SK-N-SH treated with all-trans-retinoic acid at 6 μM for 48 hours (cell line): ENCODE measurements around the gene C8B.

Experiments used
- ATAC-seq: fragments of 200-7000 bp; cut with Tn5 transposase; 3 replicates; pipeline ENCODE4 v1.9.1; 2020; ENCODE audit warnings: mild to moderate bottlenecking, moderate library complexity
- ARNTL ChIP-seq: fragments of 450-650 bp; formaldehyde crosslinking; IDR thresholded peaks from 2 replicates; pipeline ENCODE4 v1.5.0; 2020; ENCODE audit warnings: low read depth, mild to moderate bottlenecking, moderate library complexity, borderline replicate concordance
- BACH2 ChIP-seq: fragments of 250-450 bp; sonication (Bioruptor Pico); IDR thresholded peaks from 2 replicates; pipeline ENCODE4 v1.9.0; 2021; ENCODE audit warnings: mild to moderate bottlenecking, borderline replicate concordance
- CREB5 ChIP-seq: fragments of 250-450 bp; sonication (Bioruptor Pico); IDR thresholded peaks from 2 replicates; pipeline ENCODE4 v1.5.1; 2020; ENCODE audit warnings: low read depth, mild to moderate bottlenecking, moderate library complexity
- CSDC2 ChIP-seq: fragments of 250-450 bp; sonication (Bioruptor Pico); IDR thresholded peaks from 2 replicates; pipeline ENCODE4 v1.5.0; 2020; ENCODE audit warnings: mild to moderate bottlenecking, moderate library complexity
- ESRRG ChIP-seq: fragments of 250-450 bp; sonication (Bioruptor Pico); IDR thresholded peaks from 2 replicates; pipeline ENCODE4 v1.6.1; 2021; ENCODE audit warnings: mild to moderate bottlenecking
- GLIS3 ChIP-seq: fragments of 250-450 bp; sonication (Bioruptor Pico); IDR thresholded peaks from 2 replicates; pipeline ENCODE4 v1.5.0; 2020; ENCODE audit warnings: mild to moderate bottlenecking, moderate library complexity
- ISL1 ChIP-seq: fragments of 250-450 bp; sonication (Bioruptor Pico); IDR thresholded peaks from 2 replicates; pipeline ENCODE4 v2.1.2; 2022; ENCODE audit warnings: mild to moderate bottlenecking, moderate library complexity
- OSR1 ChIP-seq: fragments of 250-450 bp; sonication (Bioruptor Pico); IDR thresholded peaks from 2 replicates; pipeline ENCODE4 v1.8.0; 2022; ENCODE audit warnings: moderate library complexity, mild to moderate bottlenecking, inconsistent platforms
- PATZ1 ChIP-seq: fragments of 250-450 bp; sonication (Bioruptor Pico); IDR thresholded peaks from 2 replicates; pipeline ENCODE4 v1.8.0; 2020; ENCODE audit warnings: mild to moderate bottlenecking, moderate library complexity, borderline replicate concordance
- POU6F1 ChIP-seq: fragments of 250-450 bp; sonication (Bioruptor Pico); IDR thresholded peaks from 2 replicates; pipeline ENCODE4 v1.8.0; 2021; ENCODE audit warnings: low read depth, mild to moderate bottlenecking, moderate library complexity, borderline replicate concordance
- PPARA ChIP-seq: fragments of 250-450 bp; sonication (Bioruptor Pico); IDR thresholded peaks from 2 replicates; pipeline ENCODE4 v1.5.0; 2020; ENCODE audit warnings: mild to moderate bottlenecking, borderline replicate concordance
- RARB ChIP-seq: fragments of 250-450 bp; sonication (Bioruptor Pico); IDR thresholded peaks from 2 replicates; pipeline ENCODE4 v1.8.0; 2021; ENCODE audit warnings: mild to moderate bottlenecking, moderate library complexity
- SNAI2 ChIP-seq: fragments of 250-450 bp; sonication (Bioruptor Pico); IDR thresholded peaks from 2 replicates; pipeline ENCODE4 v1.5.0; 2020; ENCODE audit warnings: mild to moderate bottlenecking, moderate library complexity
- TOX ChIP-seq: fragments of 250-450 bp; sonication (Bioruptor Pico); IDR thresholded peaks from 2 replicates; pipeline ENCODE4 v1.8.0; 2021; ENCODE audit warnings: mild to moderate bottlenecking, moderate library complexity, borderline replicate concordance
- TSHZ2 ChIP-seq: fragments of 250-450 bp; sonication (Bioruptor Pico); IDR thresholded peaks from 2 replicates; pipeline ENCODE4 v1.5.0; 2020; ENCODE audit warnings: mild to moderate bottlenecking, moderate library complexity
- ZC3H10 ChIP-seq: fragments of 250-450 bp; sonication (Bioruptor Pico); IDR thresholded peaks from 2 replicates; pipeline ENCODE4 v1.5.1; 2021; ENCODE audit warnings: mild to moderate bottlenecking, moderate library complexity
- ZFP3 ChIP-seq: fragments of 250-450 bp; sonication (Bioruptor Pico); IDR thresholded peaks from 2 replicates; pipeline ENCODE4 v1.5.0; 2020; ENCODE audit warnings: mild to moderate bottlenecking, moderate library complexity
- ZFP30 ChIP-seq: fragments of 450-650 bp; formaldehyde crosslinking; IDR thresholded peaks from 2 replicates; pipeline ENCODE4 v1.5.0; 2022; ENCODE audit warnings: mild to moderate bottlenecking, moderate library complexity
- ZNF70 ChIP-seq: fragments of 450-650 bp; formaldehyde crosslinking; IDR thresholded peaks from 2 replicates; pipeline ENCODE4 v1.5.0; 2020; ENCODE audit warnings: mild to moderate bottlenecking, moderate library complexity
- TF ChIP-seq, protein P1 (sequence below): fragments of 250-450 bp; sonication (Bioruptor Pico); IDR thresholded peaks from 2 replicates; pipeline ENCODE4 v1.5.1; 2021; ENCODE audit warnings: mild to moderate bottlenecking, moderate library complexity

C8B gene

DNA sequence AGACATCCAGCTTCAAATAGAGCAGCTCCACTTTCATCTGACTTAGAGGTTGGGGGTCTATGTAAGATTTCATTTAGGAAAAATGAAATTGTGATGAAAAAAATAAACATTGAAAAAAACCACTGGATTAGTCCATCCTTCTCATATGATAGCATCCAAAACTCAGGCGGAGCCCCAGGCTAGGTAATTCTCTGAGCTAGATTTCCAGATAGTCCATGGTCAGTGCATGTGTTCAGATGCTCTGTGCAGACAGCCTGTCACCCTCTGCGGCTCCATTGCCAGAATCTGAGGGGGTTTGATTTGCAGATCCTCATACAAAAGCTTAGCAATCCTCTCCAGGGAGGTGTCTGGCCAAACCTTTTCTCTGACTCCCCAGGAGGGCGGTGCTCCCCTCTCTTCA, 49.2 kb downstream of the C8B start:
- TF ChIP-seq, protein P1, sequence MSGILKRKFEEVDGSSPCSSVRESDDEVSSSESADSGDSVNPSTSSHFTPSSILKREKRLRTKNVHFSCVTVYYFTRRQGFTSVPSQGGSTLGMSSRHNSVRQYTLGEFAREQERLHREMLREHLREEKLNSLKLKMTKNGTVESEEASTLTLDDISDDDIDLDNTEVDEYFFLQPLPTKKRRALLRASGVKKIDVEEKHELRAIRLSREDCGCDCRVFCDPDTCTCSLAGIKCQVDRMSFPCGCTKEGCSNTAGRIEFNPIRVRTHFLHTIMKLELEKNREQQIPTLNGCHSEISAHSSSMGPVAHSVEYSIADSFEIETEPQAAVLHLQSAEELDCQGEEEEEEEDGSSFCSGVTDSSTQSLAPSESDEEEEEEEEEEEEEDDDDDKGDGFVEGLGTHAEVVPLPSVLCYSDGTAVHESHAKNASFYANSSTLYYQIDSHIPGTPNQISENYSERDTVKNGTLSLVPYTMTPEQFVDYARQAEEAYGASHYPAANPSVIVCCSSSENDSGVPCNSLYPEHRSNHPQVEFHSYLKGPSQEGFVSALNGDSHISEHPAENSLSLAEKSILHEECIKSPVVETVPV (CRISPR knock-in tag) = no peak
- TF ChIP-seq ZFP30 (CRISPR knock-in tag) (no peak), CSDC2 (CRISPR knock-in tag) (no peak), PATZ1 (no peak), ESRRG (no peak), PPARA (CRISPR knock-in tag) (no peak), GLIS3 (CRISPR knock-in tag) (no peak), RARB (CRISPR knock-in tag) (no peak), CREB5 (no peak), ZC3H10 (CRISPR knock-in tag) (no peak), ZNF70 (no peak), ARNTL (CRISPR knock-in tag) (no peak), POU6F1 (CRISPR knock-in tag) (no peak), ISL1 (CRISPR knock-in tag) (no peak), ZFP3 (CRISPR knock-in tag) (no peak), TSHZ2 (CRISPR knock-in tag) (no peak), OSR1 (CRISPR knock-in tag) (no peak)
- ATAC-seq = no peak

DNA sequence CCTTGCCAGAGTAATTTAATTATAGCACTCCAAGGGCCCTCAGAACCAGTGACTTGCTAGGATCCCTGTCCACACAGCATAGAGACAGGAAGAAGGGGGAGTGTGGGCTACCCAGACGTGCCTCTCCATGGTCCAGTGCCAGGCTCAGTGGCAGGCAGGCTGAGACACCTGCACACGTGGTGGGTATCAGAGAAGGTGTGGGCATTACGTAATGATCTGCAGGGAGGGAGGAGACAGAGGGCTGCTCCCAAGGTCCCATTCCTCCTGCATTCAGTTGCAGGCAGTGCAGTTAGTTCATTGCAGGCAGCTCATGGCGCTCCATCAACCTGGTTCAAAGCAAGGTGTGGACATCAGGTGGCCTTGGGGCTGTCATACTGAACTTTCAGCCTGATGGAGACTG, 49.9 kb downstream of the C8B start:
- no peak for ATAC-seq
- TF ChIP-seq ZNF70 (no peak), PPARA (CRISPR knock-in tag) (no peak), GLIS3 (CRISPR knock-in tag) (no peak), CREB5 (no peak), CSDC2 (CRISPR knock-in tag) (no peak), TOX (no peak), PATZ1 (no peak), POU6F1 (CRISPR knock-in tag) (no peak), SNAI2 (CRISPR knock-in tag) (no peak), BACH2 (CRISPR knock-in tag) (no peak), ZFP3 (CRISPR knock-in tag) (no peak), ESRRG (no peak), RARB (CRISPR knock-in tag) (no peak)
